Measurements from ENCODE around the gene ST8SIA1.

Gene ST8SIA1

DNA sequence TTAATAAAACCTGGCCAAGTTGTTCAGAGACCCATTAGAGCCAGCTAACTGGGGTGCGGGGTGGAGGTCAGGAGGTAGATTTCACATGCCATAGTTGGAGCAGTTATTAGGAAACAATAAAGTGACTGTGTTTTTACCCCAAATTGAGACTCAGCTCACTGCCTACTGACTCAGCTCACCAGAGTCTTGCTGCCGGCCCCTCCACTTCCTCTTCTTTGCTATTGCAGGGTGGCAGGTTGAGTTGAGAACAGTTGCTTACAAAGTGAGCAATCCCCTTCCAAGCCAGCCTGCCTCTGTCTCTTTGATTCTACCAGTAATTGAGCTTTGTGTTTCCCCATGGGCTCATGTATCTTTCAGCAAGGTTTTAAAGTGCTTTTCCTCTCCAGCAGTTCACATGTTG, 12.9 kb downstream of the ST8SIA1 start:
- Histone ChIP-seq H3K27ac (ENCODE audit: low read depth, low read length) (no peak overlapping the region), H3K9me2 (replicated peaks; ENCODE audit: control insufficient read depth, low read length) (no peaks in the 10 kb centered on the region), H3K9me3 (ENCODE audit: control insufficient read depth, insufficient read depth, low read length) (no peaks in the 10 kb centered on the region), H3K79me2 (ENCODE audit: control insufficient read depth, low read length) (no peaks in the 10 kb centered on the region), H4K20me1 (ENCODE audit: control insufficient read depth, insufficient read depth, low read depth, low read length) (no peaks in the 10 kb centered on the region), H3K36me3 (ENCODE audit: control insufficient read depth, low read length) (no peaks in the 10 kb centered on the region), H3K4me2 (ENCODE audit: low read length) (no peak overlapping the region), H3K27me3 (ENCODE audit: control insufficient read depth, low read length) (no peaks in the 10 kb centered on the region), H3K4me1 (ENCODE audit: control insufficient read depth, low read length) (no peaks in the 10 kb centered on the region), H3F3A (ENCODE audit: control insufficient read depth, insufficient read depth) (no peaks in the 10 kb centered on the region), H3K4me3 (ENCODE audit: low read length) (no peak overlapping the region)
- TF ChIP-seq, protein P1, sequence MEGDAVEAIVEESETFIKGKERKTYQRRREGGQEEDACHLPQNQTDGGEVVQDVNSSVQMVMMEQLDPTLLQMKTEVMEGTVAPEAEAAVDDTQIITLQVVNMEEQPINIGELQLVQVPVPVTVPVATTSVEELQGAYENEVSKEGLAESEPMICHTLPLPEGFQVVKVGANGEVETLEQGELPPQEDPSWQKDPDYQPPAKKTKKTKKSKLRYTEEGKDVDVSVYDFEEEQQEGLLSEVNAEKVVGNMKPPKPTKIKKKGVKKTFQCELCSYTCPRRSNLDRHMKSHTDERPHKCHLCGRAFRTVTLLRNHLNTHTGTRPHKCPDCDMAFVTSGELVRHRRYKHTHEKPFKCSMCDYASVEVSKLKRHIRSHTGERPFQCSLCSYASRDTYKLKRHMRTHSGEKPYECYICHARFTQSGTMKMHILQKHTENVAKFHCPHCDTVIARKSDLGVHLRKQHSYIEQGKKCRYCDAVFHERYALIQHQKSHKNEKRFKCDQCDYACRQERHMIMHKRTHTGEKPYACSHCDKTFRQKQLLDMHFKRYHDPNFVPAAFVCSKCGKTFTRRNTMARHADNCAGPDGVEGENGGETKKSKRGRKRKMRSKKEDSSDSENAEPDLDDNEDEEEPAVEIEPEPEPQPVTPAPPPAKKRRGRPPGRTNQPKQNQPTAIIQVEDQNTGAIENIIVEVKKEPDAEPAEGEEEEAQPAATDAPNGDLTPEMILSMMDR (IDR thresholded peaks at IDR 0.05; ENCODE audit: low read depth, low read length, poor library complexity, severe bottlenecking), result no peak
- no peak for TF ChIP-seq EZH2phosphoT487 (IDR thresholded peaks at IDR 0.05; ENCODE audit: borderline replicate concordance, low read length)

DNA sequence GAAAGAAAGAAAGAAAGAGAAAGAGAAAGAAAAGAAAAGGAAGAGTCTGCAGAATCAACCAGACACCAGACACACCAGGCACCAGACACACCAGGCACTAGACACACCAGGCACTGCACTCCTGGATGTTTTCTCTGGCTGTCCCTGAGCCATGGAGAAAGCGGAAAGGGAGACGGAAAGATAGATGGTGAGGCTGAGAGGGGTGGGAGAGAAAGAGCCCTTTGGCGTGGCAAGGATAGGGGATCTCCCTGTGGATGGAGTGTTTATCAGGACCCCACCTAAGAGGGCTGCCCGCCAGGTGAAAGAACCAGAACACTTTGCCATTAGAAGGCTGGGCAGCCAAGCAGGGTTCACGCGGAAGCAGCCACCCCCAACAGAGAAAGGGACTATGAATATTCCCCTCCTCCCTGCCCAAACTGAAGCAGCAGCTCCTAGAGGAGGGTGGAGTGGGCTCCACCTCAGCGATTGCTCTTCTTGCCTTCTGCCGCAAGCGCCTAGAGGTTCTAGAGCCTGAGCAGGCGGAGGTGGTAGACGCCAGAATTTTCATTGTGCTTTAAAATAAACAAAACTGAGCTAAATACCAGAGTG, 13.4 kb downstream of the ST8SIA1 start:
- Histone ChIP-seq H3K4me3 (ENCODE audit: low read length) (no peak overlapping the region), H3K9me2 (replicated peaks; ENCODE audit: control insufficient read depth, low read length) (no peaks in the 10 kb centered on the region), H3K4me2 (ENCODE audit: low read length) (no peak overlapping the region), H3F3A (ENCODE audit: control insufficient read depth, insufficient read depth) (no peaks in the 10 kb centered on the region), H3K9me3 (ENCODE audit: control insufficient read depth, insufficient read depth, low read length) (no peaks in the 10 kb centered on the region), H3K27ac (ENCODE audit: low read depth, low read length) (no peak overlapping the region), H3K36me3 (ENCODE audit: control insufficient read depth, low read length) (no peaks in the 10 kb centered on the region), H3K79me2 (ENCODE audit: control insufficient read depth, low read length) (no peaks in the 10 kb centered on the region), H4K20me1 (ENCODE audit: control insufficient read depth, insufficient read depth, low read depth, low read length) (no peaks in the 10 kb centered on the region), H3K4me1 (ENCODE audit: control insufficient read depth, low read length) (no peaks in the 10 kb centered on the region), H3K27me3 (ENCODE audit: control insufficient read depth, low read length) (no peaks in the 10 kb centered on the region)
- TF ChIP-seq, protein P1 (IDR thresholded peaks at IDR 0.05; ENCODE audit: low read depth, low read length, poor library complexity, severe bottlenecking), result no peak
- no peak for TF ChIP-seq EZH2phosphoT487 (IDR thresholded peaks at IDR 0.05; ENCODE audit: borderline replicate concordance, low read length)

DNA sequence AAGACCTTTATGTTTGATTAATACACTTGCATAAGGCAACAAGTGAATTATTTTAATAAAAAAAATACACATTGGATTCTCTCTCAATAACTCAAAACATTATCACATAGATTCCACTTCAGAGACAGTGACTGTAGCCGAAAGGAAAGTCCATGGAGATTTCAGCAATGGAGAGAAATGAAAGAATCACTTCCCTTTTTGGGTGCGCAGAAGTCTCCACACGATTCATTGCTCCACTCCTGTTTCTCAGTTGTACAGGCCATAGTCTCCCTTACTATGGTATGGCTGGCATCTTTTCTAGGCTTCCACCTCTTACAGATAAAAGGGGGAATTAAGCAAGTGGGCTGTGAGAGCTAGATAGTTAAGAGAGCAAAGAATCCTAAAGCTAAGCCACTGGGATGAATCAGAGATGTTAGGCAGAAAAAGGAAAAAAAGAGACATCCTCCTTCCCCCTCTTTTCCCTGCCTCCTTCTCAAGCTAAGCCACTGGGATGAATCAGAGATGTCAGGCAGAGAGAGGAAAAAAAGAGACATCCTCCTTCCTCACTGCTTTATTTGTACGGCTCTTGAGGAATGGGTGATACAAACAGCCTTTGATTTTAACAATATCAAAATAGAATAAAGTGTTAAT, 16.3 kb downstream of the ST8SIA1 start:
- Histone ChIP-seq H3K27ac (ENCODE audit: low read depth, low read length) (no peak overlapping the region), H3K4me3 (ENCODE audit: low read length) (no peak overlapping the region), H3F3A (ENCODE audit: control insufficient read depth, insufficient read depth) (no peaks in the 10 kb centered on the region), H3K36me3 (ENCODE audit: control insufficient read depth, low read length) (no peaks in the 10 kb centered on the region), H3K4me2 (ENCODE audit: low read length) (no peak overlapping the region), H3K79me2 (ENCODE audit: control insufficient read depth, low read length) (no peaks in the 10 kb centered on the region), H4K20me1 (ENCODE audit: control insufficient read depth, insufficient read depth, low read depth, low read length) (no peaks in the 10 kb centered on the region), H3K27me3 (ENCODE audit: control insufficient read depth, low read length) (no peaks in the 10 kb centered on the region), H3K4me1 (ENCODE audit: control insufficient read depth, low read length) (no peaks in the 10 kb centered on the region), H3K9me3 (ENCODE audit: control insufficient read depth, insufficient read depth, low read length) (no peaks in the 10 kb centered on the region), H3K9me2 (replicated peaks; ENCODE audit: control insufficient read depth, low read length) (no peaks in the 10 kb centered on the region)
- TF ChIP-seq EZH2phosphoT487 (IDR thresholded peaks at IDR 0.05; ENCODE audit: borderline replicate concordance, low read length), result no peak
- TF ChIP-seq, protein P1 (IDR thresholded peaks at IDR 0.05; ENCODE audit: low read depth, low read length, poor library complexity, severe bottlenecking), result no peak
